ENCODE results near the gene ADCY9. TPM values are rescaled to one million over a fixed set of nuclear protein-coding genes. Genes with fewer than 3 reads are reported as not detected.

The ADCY9 gene
- total and polyA plus RNA-seq, 2 experiments from 2014 or later, result 2.2 to 18.3 TPM

GRCh38 chr16:3965781-3966582, 150.3 kb downstream of the ADCY9 start (continued):
- TF ChIP-seq ZNF462 (CRISPR knock-in tag; IDR thresholded peaks at IDR 0.05) (no peak), CREB1 (CRISPR knock-in tag; IDR thresholded peaks at IDR 0.05; ENCODE audit: low read depth) (no peak), ZNF331 (CRISPR knock-in tag; IDR thresholded peaks at IDR 0.05; ENCODE audit: low read depth) (no peak), STAT1 (IDR thresholded peaks at IDR 0.05; ENCODE audit: unreplicated experiment) (no peak)

- H3K4me3 ChIP-seq, result no peak overlapping the region
- no peaks in the 10 kb centered on the region for H3K79me2 ChIP-seq (replicated peaks; ENCODE audit: insufficient read depth)
- H3K27ac Mint-ChIP-seq, result no peak overlapping the region
- H3K27me3 ChIP-seq (ENCODE audit: insufficient read depth), result no peaks in the 10 kb centered on the region
- H3F3A ChIP-seq (replicated peaks; ENCODE audit: low read depth), result no peaks in the 10 kb centered on the region
- H3K4me2 ChIP-seq, result no peak overlapping the region
- ATAC-seq (no peak), DNase-seq (ENCODE audit: low spot score) (no peak)
- H3K4me1 Mint-ChIP-seq, result peaks cover 22% of the 10 kb centered on the region
- no peaks in the 10 kb centered on the region for H3K36me3 ChIP-seq (ENCODE audit: insufficient read depth)
- H3K36me3 Mint-ChIP-seq (ENCODE audit: low read depth), result peaks cover 6% of the 10 kb centered on the region; the same call in 1 of the 3 replicates
- peaks cover 7% of the 10 kb centered on the region for H3K27me3 Mint-ChIP-seq (ENCODE audit: insufficient read depth, low read depth, poor library complexity)
- H2AFZ ChIP-seq, result no peak overlapping the region
- H3K9me3 Mint-ChIP-seq, result no peaks in the 10 kb centered on the region
- peaks cover 15% of the 10 kb centered on the region for H3K4me1 ChIP-seq (ENCODE audit: insufficient read depth)
- no peak overlapping the region for H3K27ac ChIP-seq (ENCODE audit: low read depth)
- no peaks in the 10 kb centered on the region for H4K20me1 ChIP-seq (replicated peaks; ENCODE audit: insufficient read depth)
- H3K9me2 ChIP-seq (ENCODE audit: insufficient read depth), result no peaks in the 10 kb centered on the region
- no peak overlapping the region; the same call in 2 of the 3 replicates for H3K4me3 Mint-ChIP-seq
- no peak for TF ChIP-seq CTCF (conservative IDR thresholded peaks at IDR 0.05; ENCODE audit: low read depth in 2 of 2)
- TF ChIP-seq ZNF331 (CRISPR knock-in tag; IDR thresholded peaks at IDR 0.05; ENCODE audit: low read depth), result no peak
- TF ChIP-seq JUNB (IDR thresholded peaks at IDR 0.05; ENCODE audit: unreplicated experiment), result no peak
- TF ChIP-seq ZNF114 (CRISPR knock-in tag; IDR thresholded peaks at IDR 0.05), result no peak
- no peak for TF ChIP-seq ETS1 (IDR thresholded peaks at IDR 0.05)
Observed at GRCh38 chr16:3965306-3965705, 150.9 kb downstream of the ADCY9 start.

All from GM23338 (cell line).